Heart left ventricle (tissue), 16 donors: Measurements from ENCODE around the gene ZCCHC9. TPM values are rescaled to one million over a fixed set of nuclear protein-coding genes. Genes with fewer than 3 reads are reported as not detected.

Source experiments
- ATAC-seq, 4 donors: fragments of 200-7000 bp; cut with Tn5 transposase; one replicate each; pipeline ENCODE4 v1.9.1; 2020 to 2022; ENCODE audit warnings: moderate library complexity in 4 of 4, mild to moderate bottlenecking in 3 of 4, moderate number of reproducible peaks in 1 of 4
- DNase-seq, 5 donors: peaks; one replicate each; pipeline ENCODE4 v3.0.0-alpha.2; 2020
- H3K27ac ChIP-seq, 12 donors: fragments of 200-600 bp; sonication (generic) in 4 of 12; one replicate each; pipeline versions ENCODE4 v1.5.0 to v1.8.0; 2016 to 2022; ENCODE audit warnings: mild to moderate bottlenecking in 2 of 12
- H3K27me3 ChIP-seq, 9 donors: fragments of 200-600 bp; sonication (generic) in 2 of 9; one replicate each; pipeline versions ENCODE4 v1.5.1 to v1.8.0; 2016 to 2022; ENCODE audit warnings: mild to moderate bottlenecking in 3 of 9
- H3K36me3 ChIP-seq, 9 donors: fragments of 200-600 bp; sonication (generic) in 2 of 9; one replicate each; pipeline versions ENCODE4 v1.5.0 to v1.8.0; 2018 to 2022; ENCODE audit warnings: mild to moderate bottlenecking in 2 of 9
- H3K4me1 ChIP-seq, 12 donors: fragments of 200-600 bp; sonication (generic) in 4 of 12; one replicate each; pipeline versions ENCODE4 v1.5.0 to v1.8.0; 2016 to 2022; ENCODE audit warnings: mild to moderate bottlenecking in 3 of 12
- H3K4me3 ChIP-seq, 12 donors: fragments of 200-600 bp; sonication (generic) in 4 of 12; one replicate each; pipeline versions ENCODE4 v1.5.0 to v1.8.0; 2017 to 2022; ENCODE audit warnings: mild to moderate bottlenecking in 9 of 12, moderate library complexity in 4 of 12
- H3K9me3 ChIP-seq, 12 donors: fragments of 200-600 bp; sonication (generic) in 4 of 12; one replicate each; pipeline versions ENCODE4 v1.5.0 to v1.8.0; 2016 to 2022; ENCODE audit warnings: mild to moderate bottlenecking in 1 of 12
- POLR2A ChIP-seq, 2 donors: fragments of 450-650 bp; IDR thresholded peaks; one replicate each; pipeline ENCODE4 v1.6.1; 2017; ENCODE audit warnings: antibody characterized with exemption in 2 of 2, mild to moderate bottlenecking in 2 of 2, moderate library complexity in 2 of 2
- WGBS, 4 donors: extraction: QIAGEN DNeasy Blood & Tissue Kit in 2 of 4; methylation state at CpG; one replicate each; pipeline versions ENCODE4 v1.1.5 to v1.1.7; 2013 to 2018; 5-methylcytosine and 5-hydroxymethylcytosine counted together
- intact Hi-C, 10 donors: fragments of 100-400 bp; cut with DNase I; formaldehyde crosslinking; loops; one replicate each; pipeline versions ENCODE4 v1.11.1 to v1.14.2; 2022
- polyA plus RNA-seq, 2 donors: library from polyadenylated mRNA; stranded (reverse); fragments of 200-250 nt; gene quantifications; one replicate each; pipeline ENCODE4 v1.2.3, GENCODE V29; 2013
- total RNA-seq, 9 donors: library from RNA; depleted of rRNA in 2 of 9; stranded (reverse); fragments of >200 nt in 2 of 9; fragmentation: NEBNext Ultra II Directional in 3 of 9; extraction: Animal tissue kit (Norgen Biotek cat#: 25700) in 3 of 9; gene quantifications; one replicate each; pipeline versions ENCODE4 v1.1.0 to v1.2.4, GENCODE V29; 2016 to 2023
- TF ChIP-seq, protein P1 (sequence below), 12 donors: fragments of 200-600 bp; sonication (generic) in 4 of 12; IDR thresholded peaks; one replicate each; pipeline versions ENCODE4 v1.5.0 to v1.8.0; 2018 to 2022; ENCODE audit warnings: antibody characterized with exemption in 12 of 12, mild to moderate bottlenecking in 5 of 12
- donor health status: ischemic (EF 13 %, LVEDD 7.1; RV severe dilation, severe dysfunction).
- donor health status: healthy with polysubstance abuse.
- donor health status: DM: no; HTN: yes; CAD: no.
- donor health status: DM: no; HTN: no; CAD: no.
- donor health status: ischemic (EF 25% LVEDD 6.9; RV normal size, moderate dysfunction).
- donor health status: ischemic (EF 25% LVEDD 5.7; RV mildly dilated, moderate dysfunction).
- donor health status: healthy.
- donor health status: DM: yes; HTN: yes; CAD: no.
- donor health status: ischemic (EF 35%, LVEDD 5.7; RV mildly dilated, moderate dysfunction).
- donor health status: nonischemic (EF 11% LVEDD 7.7; RV severe dilation, severe dysfunction).
- donor health status: DM: yes; HTN: yes; CAD: no.
- donor health status: PGD.
- donor health status: ischemic (EF 29% LVEDD 5.4; RV normal size, mild dysfunction).
- donor health status: nonischemic (EF 23%, LVEDD 6.1; RV moderate dilation, normal function).

ZCCHC9 gene
- total and polyA plus RNA-seq, 11 donors, result 6.5 to 16.2 (median 11.2) TPM

DNA sequence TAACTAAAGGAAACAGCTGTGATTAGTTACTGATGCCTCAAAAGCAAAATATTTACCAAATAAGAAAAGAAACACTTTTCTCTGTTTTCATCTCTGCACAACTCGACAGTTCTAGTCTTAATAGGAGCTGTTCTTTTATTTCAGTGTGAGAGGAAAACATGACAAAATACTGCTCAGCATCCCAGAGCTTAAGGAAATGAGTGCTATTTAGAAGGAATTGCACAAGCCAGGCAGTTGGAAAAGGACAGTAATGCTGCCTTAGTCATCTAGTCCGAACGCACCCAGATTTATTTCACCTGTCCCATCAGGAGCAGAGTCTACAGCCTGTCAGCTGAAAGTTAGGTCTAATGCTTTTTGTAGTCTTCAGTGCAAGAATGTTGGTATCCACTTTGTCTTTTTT is 12.3 kb downstream of the ZCCHC9 start:
- H3K27me3 ChIP-seq, result no peaks in the 10 kb centered on the region
- ATAC-seq (no peak), DNase-seq (no peak)
- H3K4me3 ChIP-seq, result no peak overlapping the region
- no peaks in the 10 kb centered on the region for H3K4me1 ChIP-seq
- WGBS, 4 donors, result 92 to 98% (median 95%) methylated on average over 3 of the region's 3 CpGs
- H3K9me3 ChIP-seq, result no peaks in the 10 kb centered on the region
- TF ChIP-seq, protein P1, sequence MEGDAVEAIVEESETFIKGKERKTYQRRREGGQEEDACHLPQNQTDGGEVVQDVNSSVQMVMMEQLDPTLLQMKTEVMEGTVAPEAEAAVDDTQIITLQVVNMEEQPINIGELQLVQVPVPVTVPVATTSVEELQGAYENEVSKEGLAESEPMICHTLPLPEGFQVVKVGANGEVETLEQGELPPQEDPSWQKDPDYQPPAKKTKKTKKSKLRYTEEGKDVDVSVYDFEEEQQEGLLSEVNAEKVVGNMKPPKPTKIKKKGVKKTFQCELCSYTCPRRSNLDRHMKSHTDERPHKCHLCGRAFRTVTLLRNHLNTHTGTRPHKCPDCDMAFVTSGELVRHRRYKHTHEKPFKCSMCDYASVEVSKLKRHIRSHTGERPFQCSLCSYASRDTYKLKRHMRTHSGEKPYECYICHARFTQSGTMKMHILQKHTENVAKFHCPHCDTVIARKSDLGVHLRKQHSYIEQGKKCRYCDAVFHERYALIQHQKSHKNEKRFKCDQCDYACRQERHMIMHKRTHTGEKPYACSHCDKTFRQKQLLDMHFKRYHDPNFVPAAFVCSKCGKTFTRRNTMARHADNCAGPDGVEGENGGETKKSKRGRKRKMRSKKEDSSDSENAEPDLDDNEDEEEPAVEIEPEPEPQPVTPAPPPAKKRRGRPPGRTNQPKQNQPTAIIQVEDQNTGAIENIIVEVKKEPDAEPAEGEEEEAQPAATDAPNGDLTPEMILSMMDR (IDR thresholded peaks at IDR 0.05), result no peak
- TF ChIP-seq POLR2A (IDR thresholded peaks at IDR 0.05), result no peak
- H3K27ac ChIP-seq, result no peak overlapping the region
- intact Hi-C loops, result no loop called here
- peaks cover 0 to 65% (median 54%) of the 10 kb centered on the region in 9 donors for H3K36me3 ChIP-seq

DNA sequence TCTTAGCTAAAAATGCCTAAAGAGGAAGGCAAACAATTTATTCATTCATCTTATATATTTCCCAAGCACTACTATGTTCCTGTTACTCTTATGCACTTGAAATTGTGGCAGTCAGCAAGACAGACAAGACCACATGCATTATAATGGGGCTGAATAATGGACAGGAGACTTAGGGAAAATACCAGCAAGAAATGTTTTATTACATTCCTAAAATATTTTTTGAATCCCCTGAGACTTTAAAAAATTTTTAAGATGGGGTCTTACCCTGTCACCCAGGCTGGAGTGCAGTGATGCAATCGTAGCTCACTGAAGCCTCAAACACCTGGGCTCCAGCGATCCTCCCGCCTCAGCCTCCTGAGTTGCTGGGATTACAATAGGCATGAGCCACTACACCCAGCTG is 13.2 kb downstream of the ZCCHC9 start:
- intact Hi-C loops, result no loop called here
- Histone ChIP-seq H3K4me1 (no peaks in the 10 kb centered on the region), H3K27me3 (no peaks in the 10 kb centered on the region), H3K4me3 (no peak overlapping the region), H3K27ac (no peak overlapping the region), H3K9me3 (no peaks in the 10 kb centered on the region), H3K36me3 (peaks cover 0 to 57% (median 45%) of the 10 kb centered on the region in 9 donors)
- ATAC-seq, result no peak
- TF ChIP-seq, protein P1 (IDR thresholded peaks at IDR 0.05), result no peak
- no peak for TF ChIP-seq POLR2A (IDR thresholded peaks at IDR 0.05)
- no peak for DNase-seq
- WGBS, 4 donors, result 90 to 97% (median 96%) methylated on average over 3 of the region's 3 CpGs

DNA sequence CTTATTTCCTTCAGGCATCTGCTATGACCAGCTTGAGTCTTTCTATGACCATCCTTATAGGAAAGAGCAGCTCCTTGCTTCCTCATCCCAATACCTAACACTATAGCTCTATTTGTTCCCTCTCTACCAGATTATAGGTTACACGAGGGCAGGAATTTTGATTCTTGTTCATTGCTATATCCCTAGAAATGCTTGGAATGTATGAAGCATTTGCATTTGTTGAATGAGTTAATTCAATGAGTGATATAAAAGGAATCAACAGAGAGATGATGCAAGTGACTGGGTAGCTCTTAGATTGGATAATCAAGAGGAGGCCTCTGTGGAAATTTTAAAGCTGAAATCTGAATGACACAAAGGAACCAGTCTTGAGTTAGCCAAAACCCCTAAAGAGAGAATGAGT is 13.9 kb downstream of the ZCCHC9 start:
- 74 to 85% (median 80%) methylated on average over 1 of the region's 1 CpG for WGBS, 4 donors
- peaks cover 0 to 50% (median 38%) of the 10 kb centered on the region in 9 donors for H3K36me3 ChIP-seq
- no peaks in the 10 kb centered on the region for H3K27me3 ChIP-seq
- no peak for ATAC-seq
- no peaks in the 10 kb centered on the region for H3K9me3 ChIP-seq
- H3K27ac ChIP-seq, result no peak overlapping the region
- no peaks in the 10 kb centered on the region for H3K4me1 ChIP-seq
- no peak overlapping the region for H3K4me3 ChIP-seq
- intact Hi-C loops, result no loop called here
- TF ChIP-seq, protein P1 (IDR thresholded peaks at IDR 0.05), result no peak
- TF ChIP-seq POLR2A (IDR thresholded peaks at IDR 0.05), result no peak
- DNase-seq, result no peak

DNA sequence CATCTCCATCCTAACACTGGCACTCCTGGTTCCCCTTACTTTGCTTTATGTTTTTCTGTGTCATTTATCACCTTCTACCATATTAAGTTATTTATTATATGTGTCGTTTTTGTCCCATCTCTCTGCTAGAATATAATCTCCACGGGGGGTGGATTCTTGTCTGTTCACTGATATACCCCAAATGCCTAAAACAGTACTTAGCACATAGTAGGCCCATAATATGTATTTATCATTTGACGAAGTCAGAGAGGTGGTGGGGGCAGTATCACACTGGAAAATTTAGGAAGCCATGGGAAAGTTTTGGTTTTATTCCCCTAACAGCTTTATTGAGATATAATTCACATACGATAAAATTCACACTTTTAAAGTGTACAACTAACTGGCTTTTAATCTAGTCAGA is 14.4 kb downstream of the ZCCHC9 start:
- intact Hi-C loops, result no loop called here
- TF ChIP-seq, protein P1 (IDR thresholded peaks at IDR 0.05), result no peak
- TF ChIP-seq POLR2A (IDR thresholded peaks at IDR 0.05), result no peak
- Histone ChIP-seq H3K4me3 (no peak overlapping the region), H3K27me3 (no peaks in the 10 kb centered on the region), H3K27ac (no peak overlapping the region), H3K4me1 (no peaks in the 10 kb centered on the region), H3K9me3 (no peaks in the 10 kb centered on the region), H3K36me3 (peaks cover 0 to 45% (median 33%) of the 10 kb centered on the region in 9 donors)
- ATAC-seq (no peak), DNase-seq (no peak)
- WGBS, 4 donors, result 92 to 95% (median 93%) methylated on average over 4 of the region's 4 CpGs
